Mucosa of descending colon (tissue), 3 donors: Measurements from ENCODE around the gene TJP1. TPM values are rescaled to one million over a fixed set of nuclear protein-coding genes. Genes with fewer than 3 reads are reported as not detected.

Source experiments
- ATAC-seq: fragments of 200-7000 bp; cut with Tn5 transposase; one replicate; pipeline ENCODE4 v1.9.1; 2020; ENCODE audit warnings: mild to moderate bottlenecking, moderate library complexity
- DNase-seq, 3 donors: peaks; one replicate each; pipeline ENCODE4 v3.0.0-alpha.2; 2020
- H3K36me3 ChIP-seq: fragments of 200-600 bp; one replicate; pipeline ENCODE4 v1.8.0; 2021; ENCODE audit warnings: low read depth, mild to moderate bottlenecking
- H3K4me1 ChIP-seq: fragments of 200-600 bp; one replicate; pipeline ENCODE4 v1.8.0; 2021; ENCODE audit warnings: low read depth, mild to moderate bottlenecking
- H3K4me3 ChIP-seq: fragments of 200-600 bp; one replicate; pipeline ENCODE4 v1.8.0; 2021; ENCODE audit warnings: mild to moderate bottlenecking
- H3K9me3 ChIP-seq: fragments of 200-600 bp; one replicate; pipeline ENCODE4 v1.8.0; 2021; ENCODE audit warnings: mild to moderate bottlenecking
- CTCF ChIP-seq: fragments of 200-600 bp; IDR thresholded peaks from one replicate; pipeline ENCODE4 v1.8.0; 2022; ENCODE audit warnings: antibody characterized with exemption, mild to moderate bottlenecking
- intact Hi-C, 2 donors: fragments of 100-400 bp; cut with DNase I in 1 of 2; cut with micrococcal nuclease in 1 of 2; formaldehyde crosslinking; loops; one replicate each; pipeline versions ENCODE4 v1.11.0 to v1.11.1; 2022; cut with DNase I, micrococcal nuclease
- total RNA-seq, 3 donors: library from RNA; stranded (reverse); fragmentation: NEBNext Ultra II Directional in 2 of 3; extraction: Animal tissue kit (Norgen Biotek cat#: 25700) in 2 of 3; gene quantifications; one replicate each; pipeline versions ENCODE4 v1.2.1 to v1.2.4, GENCODE V29; 2021 to 2023
- donor health status: DM: no; HTN: no; CAD: no; lungs with moderate emphysema.
- donor health status: DM: no; HTN: no; CAD: no.
- donor health status: DM: no; HTN: yes; CAD: no.

TJP1 gene
- total RNA-seq, 3 donors from 2014 or later: 78.8 to 129 (median 86.9) TPM

GRCh38 chr15:29726553-29726952 lies 95.7 kb downstream of the TJP1 start:
- Histone ChIP-seq H3K36me3 (no peaks in the 10 kb centered on the region), H3K9me3 (peaks cover 15% of the 10 kb centered on the region), H3K4me1 (no peaks in the 10 kb centered on the region), H3K4me3 (no peak overlapping the region)
- DNase-seq (no peak), ATAC-seq (no peak)
- intact Hi-C loops: no loop called here
- TF ChIP-seq CTCF: no peak

GRCh38 chr15:29724026-29724425 lies 98.2 kb downstream of the TJP1 start:
- intact Hi-C loops: no loop called here
- peak; percentile 25 for ATAC-seq
- H3K9me3 ChIP-seq: peaks cover 15% of the 10 kb centered on the region
- H3K36me3 ChIP-seq: no peaks in the 10 kb centered on the region
- TF ChIP-seq CTCF: no peak
- DNase-seq: peak in 1 of 3 donors; percentile 10
- H3K4me3 ChIP-seq: no peak overlapping the region
- H3K4me1 ChIP-seq: no peaks in the 10 kb centered on the region

GRCh38 chr15:29713784-29714183 lies 108.5 kb downstream of the TJP1 start:
- intact Hi-C loops: no loop called here
- Histone ChIP-seq H3K4me3 (no peak overlapping the region), H3K36me3 (no peaks in the 10 kb centered on the region), H3K9me3 (no peaks in the 10 kb centered on the region), H3K4me1 (peaks cover 3% of the 10 kb centered on the region)
- DNase-seq: no peak
- TF ChIP-seq CTCF: no peak
- no peak for ATAC-seq

GRCh38 chr15:29712149-29712885 lies 110.0 kb downstream of the TJP1 start:
- H3K36me3 ChIP-seq: no peaks in the 10 kb centered on the region
- TF ChIP-seq CTCF: no peak

GRCh38 chr15:29711531-29711930 lies 110.7 kb downstream of the TJP1 start:
- no peaks in the 10 kb centered on the region for H3K9me3 ChIP-seq
- H3K4me1 ChIP-seq: peaks cover 3% of the 10 kb centered on the region
- H3K4me3 ChIP-seq: no peak overlapping the region
- intact Hi-C loops: no loop called here
- DNase-seq: no peak
- H3K36me3 ChIP-seq: no peaks in the 10 kb centered on the region
- TF ChIP-seq CTCF: no peak
- ATAC-seq: no peak

More at GRCh38 chr15:29712149-29712885, 110.0 kb downstream of the TJP1 start:
- ATAC-seq (no peak), DNase-seq (no peak)
- H3K9me3 ChIP-seq: no peaks in the 10 kb centered on the region
- H3K4me3 ChIP-seq: no peak overlapping the region
- H3K4me1 ChIP-seq: peaks cover 3% of the 10 kb centered on the region
- intact Hi-C loops: no loop called here
